Gastrocnemius medialis (tissue), 4 donors: Measurements from ENCODE around the gene ZSWIM1.

Experiments
- POLR2A ChIP-seq, 2 donors: fragments of 450-650 bp; IDR thresholded peaks; one replicate each; pipeline ENCODE4 v1.6.1; 2017; ENCODE audit warnings: antibody characterized with exemption in 2 of 2, mild to moderate bottlenecking in 2 of 2, moderate library complexity in 2 of 2
- TF ChIP-seq, protein P1 (sequence below), 5 experiments: fragments of 450-650 bp in 3 of 5; fragments of 200-600 bp in 2 of 5; sonication (generic) in 2 of 5; IDR thresholded peaks in 4 of 5; conservative IDR thresholded peaks in 1 of 5; 1 replicate in 4 of 5; 2 replicates in 1 of 5; pipeline ENCODE4 v1.5.1; 2016 to 2019; ENCODE audit warnings: antibody characterized with exemption in 5 of 5, mild to moderate bottlenecking in 3 of 5, moderate library complexity in 3 of 5

DNA sequence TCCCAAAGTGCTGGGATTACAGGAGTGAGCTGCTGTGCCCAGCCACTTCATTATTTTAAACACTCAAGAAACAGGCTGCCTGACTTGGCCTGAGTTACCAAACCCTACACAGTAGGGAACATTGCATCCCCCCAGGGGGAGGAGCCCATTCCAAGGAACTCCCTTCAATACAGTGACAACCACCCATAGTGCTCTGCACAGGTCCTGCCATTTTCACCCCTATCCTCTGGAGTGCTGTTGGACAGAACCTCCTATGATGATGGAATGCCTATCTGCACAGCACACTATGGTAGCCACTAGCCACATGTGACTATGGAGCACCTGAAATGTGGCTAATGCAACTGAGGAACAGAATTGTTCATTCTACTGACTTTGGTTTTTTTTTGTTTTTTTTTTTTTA, 35.6 kb upstream of the ZSWIM1 start:
- TF ChIP-seq, protein P1, sequence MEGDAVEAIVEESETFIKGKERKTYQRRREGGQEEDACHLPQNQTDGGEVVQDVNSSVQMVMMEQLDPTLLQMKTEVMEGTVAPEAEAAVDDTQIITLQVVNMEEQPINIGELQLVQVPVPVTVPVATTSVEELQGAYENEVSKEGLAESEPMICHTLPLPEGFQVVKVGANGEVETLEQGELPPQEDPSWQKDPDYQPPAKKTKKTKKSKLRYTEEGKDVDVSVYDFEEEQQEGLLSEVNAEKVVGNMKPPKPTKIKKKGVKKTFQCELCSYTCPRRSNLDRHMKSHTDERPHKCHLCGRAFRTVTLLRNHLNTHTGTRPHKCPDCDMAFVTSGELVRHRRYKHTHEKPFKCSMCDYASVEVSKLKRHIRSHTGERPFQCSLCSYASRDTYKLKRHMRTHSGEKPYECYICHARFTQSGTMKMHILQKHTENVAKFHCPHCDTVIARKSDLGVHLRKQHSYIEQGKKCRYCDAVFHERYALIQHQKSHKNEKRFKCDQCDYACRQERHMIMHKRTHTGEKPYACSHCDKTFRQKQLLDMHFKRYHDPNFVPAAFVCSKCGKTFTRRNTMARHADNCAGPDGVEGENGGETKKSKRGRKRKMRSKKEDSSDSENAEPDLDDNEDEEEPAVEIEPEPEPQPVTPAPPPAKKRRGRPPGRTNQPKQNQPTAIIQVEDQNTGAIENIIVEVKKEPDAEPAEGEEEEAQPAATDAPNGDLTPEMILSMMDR (IDR thresholded peaks at IDR 0.05 in 4 of 5, conservative IDR thresholded peaks at IDR 0.05 in 1 of 5): no peak
- no peak for TF ChIP-seq POLR2A (IDR thresholded peaks at IDR 0.05)
